ENCODE measurements around the gene EDN2. TPM values are rescaled to one million over a fixed set of nuclear protein-coding genes. Genes with fewer than 3 reads are reported as not detected.

EDN2 gene
- total RNA-seq, 4 donors from 2014 or later, result 0.40 to 1.2 TPM; not detected in 2

DNA sequence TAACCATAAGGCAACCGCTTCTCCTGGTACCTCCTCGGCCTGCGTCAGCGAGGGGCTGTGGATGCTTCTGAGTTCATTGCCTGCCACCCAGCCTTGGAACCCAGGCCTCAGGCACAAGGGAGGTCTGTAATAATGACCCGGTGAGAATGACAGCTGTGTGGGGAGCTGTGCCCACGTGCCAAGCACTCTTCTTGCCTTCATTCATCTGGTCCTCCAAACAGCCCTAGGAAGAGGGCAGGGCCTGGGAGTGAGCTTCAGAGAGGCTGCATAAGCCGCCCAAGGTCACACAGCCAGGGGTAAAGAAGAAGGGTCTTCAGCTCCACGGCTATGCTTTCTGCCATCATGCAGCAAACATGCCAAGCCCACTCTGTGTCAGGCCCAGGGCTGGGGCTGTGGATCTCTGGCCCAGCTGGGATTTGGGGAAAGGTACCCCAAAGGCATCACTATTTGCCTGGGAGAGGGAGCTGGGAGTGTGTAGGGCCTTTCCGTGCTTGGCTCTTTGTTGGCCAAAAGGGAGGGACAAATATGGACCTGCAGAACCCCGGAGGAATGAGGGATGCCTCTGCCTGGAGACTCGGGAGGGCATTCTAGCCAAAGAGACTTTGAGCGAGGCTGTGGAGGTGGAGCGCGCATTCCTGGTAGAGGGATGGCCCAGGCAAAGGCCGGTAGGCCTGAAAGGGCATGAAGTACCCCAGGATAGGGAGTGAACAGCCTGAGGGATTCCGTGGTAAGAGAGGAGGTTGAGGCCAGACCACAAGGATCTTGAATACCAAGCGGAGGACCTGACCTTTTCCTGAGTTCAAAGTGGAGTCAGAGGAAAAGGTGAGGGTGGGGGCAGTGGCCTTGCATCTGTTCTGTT lies 10.1 kb upstream of the EDN2 start:
- no peaks in the 10 kb centered on the region for H3K9me3 ChIP-seq
- H3K27ac ChIP-seq (replicated peaks in 1 of 4), result peak overlapping the region; percentile 90 to 93 (median 90)
- intact Hi-C loops (cut with DNase I), result no loop called here
- TF ChIP-seq POLR2A (IDR thresholded peaks at IDR 0.05; ENCODE audit: low read depth) (no peak), EP300 (IDR thresholded peaks at IDR 0.05) (no peak), POLR2AphosphoS5 (IDR thresholded peaks at IDR 0.05) (no peak)
- TF ChIP-seq, protein P1, sequence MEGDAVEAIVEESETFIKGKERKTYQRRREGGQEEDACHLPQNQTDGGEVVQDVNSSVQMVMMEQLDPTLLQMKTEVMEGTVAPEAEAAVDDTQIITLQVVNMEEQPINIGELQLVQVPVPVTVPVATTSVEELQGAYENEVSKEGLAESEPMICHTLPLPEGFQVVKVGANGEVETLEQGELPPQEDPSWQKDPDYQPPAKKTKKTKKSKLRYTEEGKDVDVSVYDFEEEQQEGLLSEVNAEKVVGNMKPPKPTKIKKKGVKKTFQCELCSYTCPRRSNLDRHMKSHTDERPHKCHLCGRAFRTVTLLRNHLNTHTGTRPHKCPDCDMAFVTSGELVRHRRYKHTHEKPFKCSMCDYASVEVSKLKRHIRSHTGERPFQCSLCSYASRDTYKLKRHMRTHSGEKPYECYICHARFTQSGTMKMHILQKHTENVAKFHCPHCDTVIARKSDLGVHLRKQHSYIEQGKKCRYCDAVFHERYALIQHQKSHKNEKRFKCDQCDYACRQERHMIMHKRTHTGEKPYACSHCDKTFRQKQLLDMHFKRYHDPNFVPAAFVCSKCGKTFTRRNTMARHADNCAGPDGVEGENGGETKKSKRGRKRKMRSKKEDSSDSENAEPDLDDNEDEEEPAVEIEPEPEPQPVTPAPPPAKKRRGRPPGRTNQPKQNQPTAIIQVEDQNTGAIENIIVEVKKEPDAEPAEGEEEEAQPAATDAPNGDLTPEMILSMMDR (IDR thresholded peaks at IDR 0.05), result no peak
- peaks cover 45 to 51% (median 46%) of the 10 kb centered on the region in 4 donors for H3K4me1 ChIP-seq
- H3K36me3 ChIP-seq, result no peaks in the 10 kb centered on the region
- H3K4me3 ChIP-seq, result no peak overlapping the region
- H3K27me3 ChIP-seq, result no peaks in the 10 kb centered on the region
- no peak for DNase-seq (ENCODE audit: extremely low spot score)
- WGBS, result 84% methylated on average over 12 of the region's 17 CpGs

DNA sequence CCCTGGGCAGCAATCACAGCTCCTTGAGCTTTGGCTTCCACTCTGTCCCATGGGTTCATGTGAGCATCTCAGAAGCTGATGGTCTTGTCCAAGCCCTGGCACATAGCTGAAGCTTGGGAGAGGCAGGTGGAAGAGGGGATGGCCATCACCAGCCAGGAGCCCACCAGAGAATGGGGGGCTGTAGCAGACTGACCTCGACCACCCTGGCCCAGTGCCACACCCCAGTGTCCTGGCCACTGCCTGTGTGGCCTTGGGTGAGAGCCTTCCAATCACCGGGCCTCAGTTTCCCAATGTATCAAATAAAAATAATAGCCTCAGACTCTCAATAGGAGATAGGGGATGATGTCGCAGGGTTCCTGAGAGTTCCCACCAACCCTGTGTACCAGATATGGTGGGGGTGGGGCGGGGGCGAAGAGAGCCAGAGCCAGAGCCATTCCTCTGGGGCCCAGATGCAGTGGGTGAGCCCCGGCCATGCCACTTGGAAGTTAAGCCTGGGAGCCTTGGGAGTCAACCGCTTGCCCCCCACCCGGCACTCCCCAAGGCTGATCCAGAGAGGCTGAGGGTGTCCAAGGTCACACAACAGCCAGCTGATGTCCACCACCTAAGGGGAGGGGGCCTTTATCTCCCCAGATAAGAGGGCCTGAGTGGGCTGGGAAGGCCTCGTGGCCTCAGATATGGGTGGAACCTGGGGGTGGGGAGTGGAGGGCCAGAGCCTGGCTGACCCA lies 9.3 kb upstream of the EDN2 start:
- peak overlapping the region in 2 of 4 donors; percentile 90 to 93 for H3K27ac ChIP-seq (replicated peaks in 1 of 4)
- 98% methylated on average over 8 of the region's 9 CpGs for WGBS
- H3K9me3 ChIP-seq, result no peaks in the 10 kb centered on the region
- H3K4me3 ChIP-seq, result no peak overlapping the region
- intact Hi-C loops (cut with DNase I), result no loop called here
- DNase-seq (ENCODE audit: extremely low spot score), result no peak
- H3K4me1 ChIP-seq, result peaks cover 37 to 45% (median 39%) of the 10 kb centered on the region in 4 donors
- no peaks in the 10 kb centered on the region for H3K36me3 ChIP-seq
- no peaks in the 10 kb centered on the region for H3K27me3 ChIP-seq
- TF ChIP-seq EP300 (IDR thresholded peaks at IDR 0.05) (no peak), POLR2AphosphoS5 (IDR thresholded peaks at IDR 0.05) (no peak), POLR2A (IDR thresholded peaks at IDR 0.05; ENCODE audit: low read depth) (no peak)
- TF ChIP-seq, protein P1 (IDR thresholded peaks at IDR 0.05), result no peak

DNA sequence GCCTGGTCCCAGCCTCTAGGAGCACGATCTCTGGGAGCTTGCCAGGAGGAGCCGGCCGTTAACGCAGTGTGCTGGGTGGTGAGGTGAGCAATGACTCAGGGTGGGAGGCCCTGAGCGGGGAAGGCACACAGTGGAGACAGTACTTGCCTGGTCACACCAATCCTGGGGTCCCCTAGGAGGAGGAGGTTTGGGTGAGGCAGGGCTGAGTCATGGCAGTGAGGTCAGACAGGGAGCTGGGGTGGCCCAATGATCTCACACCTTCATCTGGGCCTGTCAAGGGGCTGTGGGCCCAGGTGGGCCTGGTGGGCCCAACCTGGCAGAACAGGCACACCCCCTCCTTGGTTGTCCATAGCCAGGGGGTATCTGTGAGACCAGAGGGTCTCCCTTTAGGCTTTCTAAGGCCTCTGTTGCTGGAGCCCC lies 8.6 kb upstream of the EDN2 start:
- H3K9me3 ChIP-seq, result no peaks in the 10 kb centered on the region
- no peaks in the 10 kb centered on the region for H3K27me3 ChIP-seq
- TF ChIP-seq EP300 (IDR thresholded peaks at IDR 0.05), result no peak
- TF ChIP-seq POLR2AphosphoS5 (IDR thresholded peaks at IDR 0.05), result no peak
- TF ChIP-seq POLR2A (IDR thresholded peaks at IDR 0.05; ENCODE audit: low read depth), result no peak
- TF ChIP-seq, protein P1 (IDR thresholded peaks at IDR 0.05), result no peak
- intact Hi-C loops (cut with DNase I), result no loop called here
- H3K4me3 ChIP-seq, result no peak overlapping the region
- peak overlapping the region in 1 of 4 donors; percentile 90 for H3K27ac ChIP-seq (replicated peaks in 1 of 4)
- no CpG with 5 or more reads among the region's 5 CpGs for WGBS
- peaks cover 31 to 45% (median 36%) of the 10 kb centered on the region in 4 donors for H3K4me1 ChIP-seq
- no peaks in the 10 kb centered on the region for H3K36me3 ChIP-seq
- no peak for DNase-seq (ENCODE audit: extremely low spot score)

DNA sequence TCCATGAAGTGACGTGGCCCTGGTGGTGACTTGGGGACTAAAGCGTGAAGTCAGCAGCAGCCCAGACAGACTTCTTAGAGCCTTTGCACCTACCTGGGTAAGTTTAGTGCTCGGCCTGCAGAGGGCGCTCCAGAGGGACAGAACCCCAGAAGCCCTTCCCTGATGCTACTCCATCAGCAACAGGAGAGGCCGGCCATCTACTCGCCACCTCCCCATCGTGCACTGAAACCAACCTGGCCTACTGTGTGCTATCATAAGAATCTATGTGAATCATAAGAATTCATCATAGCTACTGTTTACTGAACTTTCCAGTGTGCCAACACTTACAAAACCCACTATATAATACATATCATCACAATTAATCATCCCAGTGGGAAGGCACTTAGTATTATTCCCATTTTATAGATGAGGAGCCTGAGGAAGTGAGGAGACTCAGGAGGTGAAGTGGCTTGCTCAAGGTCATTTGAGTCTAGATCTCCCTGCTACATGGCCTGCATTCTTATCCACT lies 7.9 kb upstream of the EDN2 start:
- Histone ChIP-seq H3K9me3 (no peaks in the 10 kb centered on the region), H3K4me1 (peaks cover 30 to 46% (median 36%) of the 10 kb centered on the region in 4 donors), H3K27me3 (no peaks in the 10 kb centered on the region), H3K4me3 (no peak overlapping the region), H3K27ac (replicated peaks in 1 of 4) (peak overlapping the region in 1 of 4 donors; percentile 90), H3K36me3 (no peaks in the 10 kb centered on the region)
- intact Hi-C loops (cut with DNase I), result no loop called here
- DNase-seq (ENCODE audit: extremely low spot score), result no peak
- 67% methylated on average over 5 of the region's 7 CpGs for WGBS
- TF ChIP-seq, protein P1 (IDR thresholded peaks at IDR 0.05), result peak in 2 of 3 experiments; percentile 19 to 44
- no peak for TF ChIP-seq POLR2AphosphoS5 (IDR thresholded peaks at IDR 0.05)
